GM23338 (cell line): ENCODE results near the gene TEAD2. TPM values are rescaled to one million over a fixed set of nuclear protein-coding genes. Genes with fewer than 3 reads are reported as not detected.

Experiments used
- ATAC-seq: fragments of 200-7000 bp; cut with Tn5 transposase; 3 replicates; pipeline ENCODE4 v1.9.1; 2020
- DNase-seq: peaks from one replicate; pipeline ENCODE4 v3.0.0-alpha.2; 2015; ENCODE audit warnings: low spot score
- H2AFZ ChIP-seq: fragments of 200-600 bp; sonication (generic); 2 replicates; pipeline ENCODE4 v1.8.0; 2016; ENCODE audit warnings: antibody characterized with exemption, mild to moderate bottlenecking, moderate library complexity
- H3F3A ChIP-seq: fragments of 200-600 bp; sonication (generic); replicated peaks from 2 replicates; pipeline ENCODE4 v1.8.0; 2017; ENCODE audit warnings: antibody characterized with exemption, mixed run types, low read depth
- H3K27ac ChIP-seq: fragments of 200-600 bp; sonication (generic); 2 replicates; pipeline ENCODE4 v1.6.1; 2016; ENCODE audit warnings: low read depth
- H3K27me3 ChIP-seq: fragments of 200-600 bp; sonication (generic); 2 replicates; pipeline ENCODE4 v1.8.0; 2016; ENCODE audit warnings: mild to moderate bottlenecking, mixed run types, moderate library complexity; ENCODE audit not compliant: insufficient read depth
- H3K36me3 ChIP-seq: fragments of 200-600 bp; sonication (generic); 2 replicates; pipeline ENCODE4 v1.8.0; 2016; ENCODE audit warnings: mild to moderate bottlenecking; ENCODE audit not compliant: insufficient read depth
- H3K4me1 ChIP-seq: fragments of 200-600 bp; sonication (generic); 2 replicates; pipeline ENCODE4 v1.8.0; 2016; ENCODE audit warnings: mild to moderate bottlenecking, moderate library complexity; ENCODE audit not compliant: insufficient read depth
- H3K4me2 ChIP-seq: fragments of 200-600 bp; sonication (generic); 2 replicates; pipeline ENCODE4 v1.7.1; 2017; ENCODE audit warnings: mixed run types
- H3K4me3 ChIP-seq: fragments of 200-600 bp; sonication (generic); 2 replicates; pipeline ENCODE4 v1.6.1; 2016; ENCODE audit warnings: mixed run types
- H3K79me2 ChIP-seq: fragments of 200-600 bp; sonication (generic); replicated peaks from 2 replicates; pipeline ENCODE4 v1.8.0; 2017; ENCODE audit warnings: mild to moderate bottlenecking; ENCODE audit not compliant: insufficient read depth
- H3K9me2 ChIP-seq: fragments of 200-600 bp; sonication (generic); 2 replicates; pipeline ENCODE4 v1.8.0; 2017; ENCODE audit not compliant: insufficient read depth
- H4K20me1 ChIP-seq: fragments of 200-600 bp; sonication (generic); replicated peaks from 2 replicates; pipeline ENCODE4 v1.8.0; 2017; ENCODE audit warnings: mild to moderate bottlenecking; ENCODE audit not compliant: insufficient read depth
- H3K27ac Mint-ChIP-seq: 2 replicates; pipeline ENCODE4 v1.8.0; 2020; ENCODE audit warnings: inconsistent platforms, mild to moderate bottlenecking, moderate library complexity, mixed read lengths
- H3K27me3 Mint-ChIP-seq: 3 replicates; pipeline ENCODE4 v1.8.0; 2022; ENCODE audit warnings: low read depth, mild to moderate bottlenecking, moderate library complexity, mixed read lengths, inconsistent platforms; ENCODE audit not compliant: insufficient read depth, poor library complexity
- H3K36me3 Mint-ChIP-seq: 3 replicates; pipeline ENCODE4 v1.8.0; 2021; ENCODE audit warnings: low read depth, mild to moderate bottlenecking, inconsistent platforms, moderate library complexity, mixed read lengths
- H3K4me1 Mint-ChIP-seq: 3 replicates; pipeline ENCODE4 v1.8.0; 2020; ENCODE audit warnings: mild to moderate bottlenecking, inconsistent platforms, mixed read lengths
- H3K4me3 Mint-ChIP-seq: 3 replicates; pipeline ENCODE4 v1.8.0; 2021; ENCODE audit warnings: moderate library complexity, mild to moderate bottlenecking, inconsistent platforms, mixed read lengths
- H3K9me3 Mint-ChIP-seq: 3 replicates; pipeline ENCODE4 v1.8.0; 2020; ENCODE audit warnings: moderate library complexity, mild to moderate bottlenecking, inconsistent platforms, mixed read lengths
- EZH2 ChIP-seq: fragments of 200-600 bp; sonication (generic); IDR thresholded peaks from one replicate; pipeline ENCODE4 v1.8.0; 2017; ENCODE audit warnings: antibody characterized with exemption, mild to moderate bottlenecking, low read depth; ENCODE audit not compliant: unreplicated experiment
- EZH2phosphoT487 ChIP-seq: fragments of 200-600 bp; sonication (generic); IDR thresholded peaks from one replicate; pipeline ENCODE4 v1.8.1; 2018; ENCODE audit warnings: antibody characterized with exemption; ENCODE audit not compliant: unreplicated experiment
- JUNB ChIP-seq: IDR thresholded peaks from one replicate; pipeline ENCODE4 v1.6.1; 2016; ENCODE audit warnings: antibody characterized with exemption; ENCODE audit not compliant: unreplicated experiment
- POLR2AphosphoS5 ChIP-seq: IDR thresholded peaks from 2 replicates; pipeline ENCODE4 v1.6.1; 2016; ENCODE audit warnings: antibody characterized with exemption, low read depth
- STAT1 ChIP-seq: IDR thresholded peaks from one replicate; pipeline ENCODE4 v1.6.1; 2016; ENCODE audit warnings: antibody characterized with exemption; ENCODE audit not compliant: unreplicated experiment
- ZNF114 ChIP-seq: fragments of 250-450 bp; sonication (Bioruptor Pico); IDR thresholded peaks from 2 replicates; pipeline ENCODE4 v1.5.0; 2020; ENCODE audit warnings: mild to moderate bottlenecking, moderate library complexity
- ZNF331 ChIP-seq: fragments of 250-450 bp; sonication (Bioruptor Pico); IDR thresholded peaks from 2 replicates; pipeline ENCODE4 v1.5.0; 2020; ENCODE audit warnings: low read depth, mild to moderate bottlenecking, moderate library complexity
- polyA plus RNA-seq: library from polyadenylated mRNA; unstranded; fragments of >200 nt; fragmentation: Nextera tagmentation; extraction: Ambion mirVana; gene quantifications from 2 replicates; pipeline ENCODE4 v1.2.1, GENCODE V29; 2016
- total RNA-seq: library from RNA; depleted of rRNA; stranded (reverse); fragments of >200 nt; shearing (Covaris generic); gene quantifications from 2 replicates; pipeline ENCODE4 v1.2.3, GENCODE V29; 2014
- TF ChIP-seq, protein P1 (sequence below): fragments of 250-450 bp; sonication (Bioruptor Pico); IDR thresholded peaks from 2 replicates; pipeline ENCODE4 v1.5.0; 2020; ENCODE audit warnings: mild to moderate bottlenecking, moderate library complexity
- TF ChIP-seq, protein P2 (sequence below), 2 experiments: fragments of 200-600 bp in 1 of 2; sonication (generic) in 1 of 2; conservative IDR thresholded peaks; 2 replicates each; pipeline versions ENCODE4 v1.5.1 to v1.6.1; 2016 to 2017; ENCODE audit warnings: antibody characterized with exemption in 2 of 2, low read depth in 2 of 2, mild to moderate bottlenecking in 2 of 2, moderate library complexity in 1 of 2
- TF ChIP-seq, protein P3 (sequence below): IDR thresholded peaks from 2 replicates; pipeline ENCODE4 v1.6.1; 2016; ENCODE audit warnings: antibody characterized with exemption

Gene TEAD2
- total and polyA plus RNA-seq, 2 experiments from 2014 or later, result 30.3 to 82.5 TPM

DNA sequence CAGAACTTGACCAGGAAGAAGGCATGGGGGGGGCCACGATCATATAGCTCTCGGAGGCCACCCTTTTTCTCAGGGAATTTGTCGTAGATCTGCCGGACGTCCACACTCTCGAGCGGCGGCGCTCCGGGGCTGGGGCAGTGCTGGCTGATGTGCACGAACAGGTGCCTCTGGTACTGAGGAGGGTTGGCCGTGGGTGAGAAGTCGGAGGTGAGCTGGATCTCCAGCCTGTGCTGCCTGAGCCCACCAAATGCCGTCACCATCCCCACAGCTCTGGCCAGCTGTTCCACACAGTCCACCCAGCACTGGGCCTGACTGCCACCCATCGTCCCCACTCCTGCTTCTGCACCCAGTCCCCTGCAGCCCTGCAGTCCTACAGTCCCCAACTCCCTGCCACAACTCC, 15.0 kb downstream of the TEAD2 start:
- H3K9me3 Mint-ChIP-seq, result peaks cover 3% of the 10 kb centered on the region; the same call in 1 of the 3 replicates
- no peak for TF ChIP-seq ZNF331 (CRISPR knock-in tag)
- H4K20me1 ChIP-seq, result peaks cover 6% of the 10 kb centered on the region; the same call in 1 of the 2 replicates
- H3K79me2 ChIP-seq, result peaks cover 3% of the 10 kb centered on the region
- peaks cover 99% of the 10 kb centered on the region for H3K36me3 Mint-ChIP-seq
- H3K4me1 Mint-ChIP-seq, result peaks cover 6% of the 10 kb centered on the region; the same call in 2 of the 3 replicates
- H3K4me2 ChIP-seq, result no peak overlapping the region
- no peak overlapping the region for H3K27ac Mint-ChIP-seq
- H3K27ac ChIP-seq, result no peak overlapping the region
- no peak overlapping the region for H2AFZ ChIP-seq
- no peak overlapping the region for H3K4me3 ChIP-seq
- DNase-seq, result no peak
- no peak overlapping the region for H3K4me3 Mint-ChIP-seq
- peaks cover 62% of the 10 kb centered on the region for H3K36me3 ChIP-seq
- H3K27me3 ChIP-seq, result no peaks in the 10 kb centered on the region
- no peaks in the 10 kb centered on the region for H3K4me1 ChIP-seq
- 0 out of 2 replicates have a peak, but pooled peaks cover 12% of the 10 kb centered on the region for H3F3A ChIP-seq
- no peak for ATAC-seq
- H3K27me3 Mint-ChIP-seq, result peaks cover 15% of the 10 kb centered on the region
- H3K9me2 ChIP-seq, result no peaks in the 10 kb centered on the region

DNA sequence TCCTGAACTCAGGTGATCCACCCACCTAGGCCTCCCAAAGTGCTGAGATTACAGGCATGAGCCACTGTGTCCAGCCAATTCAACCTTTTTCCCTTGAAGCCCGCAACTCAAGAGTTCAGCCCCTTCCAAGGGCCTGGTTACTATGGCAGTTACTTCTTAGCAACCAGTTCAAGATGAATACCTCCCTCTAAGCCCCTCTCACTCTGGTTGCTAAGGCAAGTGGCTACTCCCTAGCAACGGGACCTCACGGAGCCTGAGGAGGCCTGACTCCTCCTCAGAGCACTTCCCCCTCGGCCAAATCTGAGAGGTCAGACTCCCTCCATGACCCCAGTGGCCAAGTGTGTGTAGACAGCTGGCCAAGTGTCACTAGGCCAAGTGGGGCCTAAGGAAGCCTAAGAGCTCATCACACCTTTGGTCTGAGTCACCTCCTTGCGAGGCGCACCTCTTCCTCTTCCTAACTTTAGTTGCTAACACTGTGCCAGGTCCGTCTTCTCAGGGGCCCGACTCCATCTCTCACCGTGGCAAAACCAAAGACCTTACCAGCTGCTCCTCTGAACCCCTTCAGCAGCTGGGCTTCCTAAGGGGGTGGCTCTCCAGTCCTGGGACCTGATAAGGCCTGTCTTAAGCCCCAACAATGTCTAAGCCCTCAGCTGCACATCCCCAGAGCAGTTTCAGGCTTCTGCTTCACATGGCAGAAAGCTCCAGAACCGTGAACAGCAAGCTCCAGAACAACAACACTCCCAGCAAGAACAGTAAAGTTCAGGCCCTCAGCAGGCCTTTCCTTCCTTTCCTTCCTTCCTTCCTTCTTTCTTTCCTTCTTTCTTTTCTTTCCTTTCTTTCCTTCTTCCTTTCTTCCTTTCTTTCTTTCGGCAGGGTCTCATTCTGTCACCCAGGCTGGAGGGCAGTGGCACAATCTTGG, 17.5 kb downstream of the TEAD2 start:
- Histone ChIP-seq H2AFZ (no peak overlapping the region), H3K4me2 (no peak overlapping the region), H3K27ac (no peak overlapping the region), H3K9me2 (no peaks in the 10 kb centered on the region), H3K4me1 (peaks cover 9% of the 10 kb centered on the region; the same call in 1 of the 2 replicates), H3K79me2 (peaks cover 3% of the 10 kb centered on the region), H3K4me3 (no peak overlapping the region), H3F3A (peaks cover 19% of the 10 kb centered on the region; the same call in 1 of the 2 replicates), H3K36me3 (peaks cover 59% of the 10 kb centered on the region), H3K27me3 (no peaks in the 10 kb centered on the region), H4K20me1 (peaks cover 10% of the 10 kb centered on the region; the same call in 1 of the 2 replicates)
- H3K9me3 Mint-ChIP-seq, result peaks cover 3% of the 10 kb centered on the region; the same call in 2 of the 3 replicates
- no peak overlapping the region for H3K27ac Mint-ChIP-seq
- H3K36me3 Mint-ChIP-seq, result peaks cover 100% of the 10 kb centered on the region
- DNase-seq, result no peak
- peaks cover 17% of the 10 kb centered on the region for H3K27me3 Mint-ChIP-seq
- ATAC-seq, result no peak
- H3K4me1 Mint-ChIP-seq, result peaks cover 12% of the 10 kb centered on the region
- no peak overlapping the region for H3K4me3 Mint-ChIP-seq
- TF ChIP-seq, protein P1, sequence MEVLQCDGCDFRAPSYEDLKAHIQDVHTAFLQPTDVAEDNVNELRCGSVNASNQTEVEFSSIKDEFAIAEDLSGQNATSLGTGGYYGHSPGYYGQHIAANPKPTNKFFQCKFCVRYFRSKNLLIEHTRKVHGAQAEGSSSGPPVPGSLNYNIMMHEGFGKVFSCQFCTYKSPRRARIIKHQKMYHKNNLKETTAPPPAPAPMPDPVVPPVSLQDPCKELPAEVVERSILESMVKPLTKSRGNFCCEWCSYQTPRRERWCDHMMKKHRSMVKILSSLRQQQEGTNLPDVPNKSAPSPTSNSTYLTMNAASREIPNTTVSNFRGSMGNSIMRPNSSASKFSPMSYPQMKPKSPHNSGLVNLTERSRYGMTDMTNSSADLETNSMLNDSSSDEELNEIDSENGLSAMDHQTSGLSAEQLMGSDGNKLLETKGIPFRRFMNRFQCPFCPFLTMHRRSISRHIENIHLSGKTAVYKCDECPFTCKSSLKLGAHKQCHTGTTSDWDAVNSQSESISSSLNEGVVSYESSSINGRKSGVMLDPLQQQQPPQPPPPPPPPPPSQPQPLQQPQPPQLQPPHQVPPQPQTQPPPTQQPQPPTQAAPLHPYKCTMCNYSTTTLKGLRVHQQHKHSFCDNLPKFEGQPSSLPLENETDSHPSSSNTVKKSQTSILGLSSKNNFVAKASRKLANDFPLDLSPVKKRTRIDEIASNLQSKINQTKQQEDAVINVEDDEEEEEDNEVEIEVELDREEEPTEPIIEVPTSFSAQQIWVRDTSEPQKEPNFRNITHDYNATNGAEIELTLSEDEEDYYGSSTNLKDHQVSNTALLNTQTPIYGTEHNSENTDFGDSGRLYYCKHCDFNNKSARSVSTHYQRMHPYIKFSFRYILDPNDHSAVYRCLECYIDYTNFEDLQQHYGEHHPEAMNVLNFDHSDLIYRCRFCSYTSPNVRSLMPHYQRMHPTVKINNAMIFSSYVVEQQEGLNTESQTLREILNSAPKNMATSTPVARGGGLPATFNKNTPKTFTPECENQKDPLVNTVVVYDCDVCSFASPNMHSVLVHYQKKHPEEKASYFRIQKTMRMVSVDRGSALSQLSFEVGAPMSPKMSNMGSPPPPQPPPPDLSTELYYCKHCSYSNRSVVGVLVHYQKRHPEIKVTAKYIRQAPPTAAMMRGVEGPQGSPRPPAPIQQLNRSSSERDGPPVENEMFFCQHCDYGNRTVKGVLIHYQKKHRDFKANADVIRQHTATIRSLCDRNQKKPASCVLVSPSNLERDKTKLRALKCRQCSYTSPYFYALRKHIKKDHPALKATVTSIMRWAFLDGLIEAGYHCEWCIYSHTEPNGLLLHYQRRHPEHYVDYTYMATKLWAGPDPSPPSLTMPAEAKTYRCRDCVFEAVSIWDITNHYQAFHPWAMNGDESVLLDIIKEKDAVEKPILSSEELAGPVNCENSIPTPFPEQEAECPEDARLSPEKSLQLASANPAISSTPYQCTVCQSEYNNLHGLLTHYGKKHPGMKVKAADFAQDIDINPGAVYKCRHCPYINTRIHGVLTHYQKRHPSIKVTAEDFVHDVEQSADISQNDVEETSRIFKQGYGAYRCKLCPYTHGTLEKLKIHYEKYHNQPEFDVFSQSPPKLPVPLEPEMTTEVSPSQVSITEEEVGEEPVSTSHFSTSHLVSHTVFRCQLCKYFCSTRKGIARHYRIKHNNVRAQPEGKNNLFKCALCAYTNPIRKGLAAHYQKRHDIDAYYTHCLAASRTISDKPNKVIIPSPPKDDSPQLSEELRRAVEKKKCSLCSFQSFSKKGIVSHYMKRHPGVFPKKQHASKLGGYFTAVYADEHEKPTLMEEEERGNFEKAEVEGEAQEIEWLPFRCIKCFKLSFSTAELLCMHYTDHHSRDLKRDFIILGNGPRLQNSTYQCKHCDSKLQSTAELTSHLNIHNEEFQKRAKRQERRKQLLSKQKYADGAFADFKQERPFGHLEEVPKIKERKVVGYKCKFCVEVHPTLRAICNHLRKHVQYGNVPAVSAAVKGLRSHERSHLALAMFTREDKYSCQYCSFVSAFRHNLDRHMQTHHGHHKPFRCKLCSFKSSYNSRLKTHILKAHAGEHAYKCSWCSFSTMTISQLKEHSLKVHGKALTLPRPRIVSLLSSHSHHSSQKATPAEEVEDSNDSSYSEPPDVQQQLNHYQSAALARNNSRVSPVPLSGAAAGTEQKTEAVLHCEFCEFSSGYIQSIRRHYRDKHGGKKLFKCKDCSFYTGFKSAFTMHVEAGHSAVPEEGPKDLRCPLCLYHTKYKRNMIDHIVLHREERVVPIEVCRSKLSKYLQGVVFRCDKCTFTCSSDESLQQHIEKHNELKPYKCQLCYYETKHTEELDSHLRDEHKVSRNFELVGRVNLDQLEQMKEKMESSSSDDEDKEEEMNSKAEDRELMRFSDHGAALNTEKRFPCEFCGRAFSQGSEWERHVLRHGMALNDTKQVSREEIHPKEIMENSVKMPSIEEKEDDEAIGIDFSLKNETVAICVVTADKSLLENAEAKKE, result no peak
- TF ChIP-seq STAT1 (no peak), ZNF114 (no peak), EZH2 (no peak), EZH2phosphoT487 (no peak), ZNF331 (CRISPR knock-in tag) (no peak), POLR2AphosphoS5 (no peak), JUNB (no peak)
- TF ChIP-seq, protein P2, sequence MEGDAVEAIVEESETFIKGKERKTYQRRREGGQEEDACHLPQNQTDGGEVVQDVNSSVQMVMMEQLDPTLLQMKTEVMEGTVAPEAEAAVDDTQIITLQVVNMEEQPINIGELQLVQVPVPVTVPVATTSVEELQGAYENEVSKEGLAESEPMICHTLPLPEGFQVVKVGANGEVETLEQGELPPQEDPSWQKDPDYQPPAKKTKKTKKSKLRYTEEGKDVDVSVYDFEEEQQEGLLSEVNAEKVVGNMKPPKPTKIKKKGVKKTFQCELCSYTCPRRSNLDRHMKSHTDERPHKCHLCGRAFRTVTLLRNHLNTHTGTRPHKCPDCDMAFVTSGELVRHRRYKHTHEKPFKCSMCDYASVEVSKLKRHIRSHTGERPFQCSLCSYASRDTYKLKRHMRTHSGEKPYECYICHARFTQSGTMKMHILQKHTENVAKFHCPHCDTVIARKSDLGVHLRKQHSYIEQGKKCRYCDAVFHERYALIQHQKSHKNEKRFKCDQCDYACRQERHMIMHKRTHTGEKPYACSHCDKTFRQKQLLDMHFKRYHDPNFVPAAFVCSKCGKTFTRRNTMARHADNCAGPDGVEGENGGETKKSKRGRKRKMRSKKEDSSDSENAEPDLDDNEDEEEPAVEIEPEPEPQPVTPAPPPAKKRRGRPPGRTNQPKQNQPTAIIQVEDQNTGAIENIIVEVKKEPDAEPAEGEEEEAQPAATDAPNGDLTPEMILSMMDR (conservative IDR thresholded peaks at IDR 0.05; ENCODE audit: low read depth in 2 of 2), result no peak
- TF ChIP-seq, protein P3, sequence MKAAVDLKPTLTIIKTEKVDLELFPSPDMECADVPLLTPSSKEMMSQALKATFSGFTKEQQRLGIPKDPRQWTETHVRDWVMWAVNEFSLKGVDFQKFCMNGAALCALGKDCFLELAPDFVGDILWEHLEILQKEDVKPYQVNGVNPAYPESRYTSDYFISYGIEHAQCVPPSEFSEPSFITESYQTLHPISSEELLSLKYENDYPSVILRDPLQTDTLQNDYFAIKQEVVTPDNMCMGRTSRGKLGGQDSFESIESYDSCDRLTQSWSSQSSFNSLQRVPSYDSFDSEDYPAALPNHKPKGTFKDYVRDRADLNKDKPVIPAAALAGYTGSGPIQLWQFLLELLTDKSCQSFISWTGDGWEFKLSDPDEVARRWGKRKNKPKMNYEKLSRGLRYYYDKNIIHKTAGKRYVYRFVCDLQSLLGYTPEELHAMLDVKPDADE, result no peak
